B cell (primary cell): Measurements from ENCODE around the gene WNT9A. TPM values are rescaled to one million over a fixed set of nuclear protein-coding genes. Genes with fewer than 3 reads are reported as not detected.

Experiments used
- ATAC-seq: fragments of 200-7000 bp; cut with Tn5 transposase; one replicate; pipeline ENCODE4 v1.10.0; 2021; ENCODE audit warnings: low read depth, mild to moderate bottlenecking, moderate number of reproducible peaks, moderate library complexity
- CTCF ChIA-PET: fragments of 350-600 bp; sonication (Branson Sonifier 250); formaldehyde crosslinking; loops from one replicate; lab custom pipeline; 2021; ENCODE audit warnings: antibody characterized with exemption, inconsistent platforms; lab: Charles Lee
- POLR2A ChIA-PET: fragments of 350-600 bp; sonication (Branson Sonifier 250); formaldehyde crosslinking; loops from one replicate; lab custom pipeline; 2021; ENCODE audit warnings: antibody characterized with exemption; lab: Charles Lee
- DNase-seq: peaks from one replicate; pipeline ENCODE4 v3.0.0; 2013
- H2AFZ ChIP-seq: 2 replicates; pipeline ENCODE4 v1.6.1; 2012; ENCODE audit warnings: mild to moderate bottlenecking, low read depth, low read length; ENCODE audit not compliant: insufficient read depth, poor library complexity, severe bottlenecking
- H3K27ac ChIP-seq, 2 donors: 1 replicate in 1 of 2; 2 replicates in 1 of 2; pipeline ENCODE4 v1.5.1; 2012 to 2013; ENCODE audit warnings: low read length in 2 of 2, mild to moderate bottlenecking in 2 of 2, moderate library complexity in 1 of 2
- H3K27me3 ChIP-seq, 4 experiments: fragments of 200-600 bp in 1 of 4; sonication (generic) in 1 of 4; replicated peaks in 1 of 4; 1 replicate in 2 of 4; 2 replicates in 2 of 4; pipeline versions ENCODE4 v1.6.1 to v1.7.0; 2013 to 2016; ENCODE audit warnings: low read length in 3 of 4, mild to moderate bottlenecking in 2 of 4, mixed read lengths in 1 of 4, moderate library complexity in 1 of 4; ENCODE audit not compliant: insufficient read depth in 4 of 4, control insufficient read depth in 3 of 4; ENCODE audit errors: control extremely low read depth in 1 of 4
- H3K36me3 ChIP-seq, 2 experiments: replicated peaks in 1 of 2; 1 replicate in 1 of 2; 2 replicates in 1 of 2; pipeline versions ENCODE4 v1.6.1 to v1.7.1; 2013; ENCODE audit warnings: low read length in 1 of 2; ENCODE audit not compliant: insufficient read depth in 2 of 2, control insufficient read depth in 1 of 2; ENCODE audit errors: control extremely low read depth in 1 of 2, extremely low read depth in 1 of 2
- H3K4me1 ChIP-seq, 2 donors: fragments of 200-600 bp in 1 of 2; sonication (generic) in 1 of 2; 1 replicate in 1 of 2; 2 replicates in 1 of 2; pipeline versions ENCODE4 v1.5.1 to v1.6.1; 2013 to 2017; ENCODE audit warnings: low read length in 2 of 2; ENCODE audit not compliant: control insufficient read depth in 2 of 2, insufficient read depth in 2 of 2
- H3K4me2 ChIP-seq: replicated peaks from 2 replicates; pipeline ENCODE3; 2012; ENCODE audit warnings: mild to moderate bottlenecking, low read depth, low read length; ENCODE audit not compliant: poor library complexity, severe bottlenecking
- H3K4me3 ChIP-seq, 5 experiments: fragments of 200-600 bp in 1 of 5; sonication (generic) in 1 of 5; 1 replicate in 3 of 5; 2 replicates in 2 of 5; pipeline versions ENCODE4 v1.5.1 to v1.7.0; 2011 to 2016; ENCODE audit warnings: low read length in 4 of 5, mild to moderate bottlenecking in 4 of 5, low read depth in 2 of 5, control low read depth in 1 of 5, moderate library complexity in 1 of 5; ENCODE audit not compliant: insufficient read depth in 1 of 5; ENCODE audit errors: control extremely low read depth in 1 of 5, extremely low read depth in 1 of 5
- H3K79me2 ChIP-seq: fragments of 200-600 bp; sonication (generic); one replicate; pipeline ENCODE4 v1.6.0; 2016; ENCODE audit warnings: low read length; ENCODE audit not compliant: control insufficient read depth, insufficient read depth
- H3K9ac ChIP-seq: fragments of 200-600 bp; sonication (generic); 2 replicates; pipeline ENCODE4 v1.6.1; 2017; ENCODE audit warnings: mild to moderate bottlenecking, low read length, moderate library complexity
- H3K9me3 ChIP-seq, 3 donors: one replicate each; pipeline versions ENCODE4 v1.6.1 to v1.7.1; 2013; ENCODE audit warnings: low read length in 2 of 3; ENCODE audit not compliant: control insufficient read depth in 2 of 3, insufficient read depth in 1 of 3; ENCODE audit errors: control extremely low read depth in 1 of 3
- H4K20me1 ChIP-seq: 2 replicates; pipeline ENCODE4 v1.6.0; 2012; ENCODE audit warnings: mild to moderate bottlenecking, low read length; ENCODE audit not compliant: insufficient read depth, control insufficient read depth, poor library complexity, severe bottlenecking
- H3K27ac Mint-ChIP-seq: one replicate; pipeline ENCODE4 v1.8.0; 2021; ENCODE audit warnings: mixed read lengths
- H3K27me3 Mint-ChIP-seq: one replicate; pipeline ENCODE4 v1.8.0; 2021; ENCODE audit warnings: mixed read lengths
- H3K4me1 Mint-ChIP-seq: one replicate; pipeline ENCODE4 v1.8.0; 2021; ENCODE audit warnings: mixed read lengths
- H3K4me3 Mint-ChIP-seq: one replicate; pipeline ENCODE4 v1.8.0; 2021; ENCODE audit warnings: mixed read lengths
- H3K9me3 Mint-ChIP-seq: one replicate; pipeline ENCODE4 v1.8.0; 2022; ENCODE audit warnings: mixed read lengths; ENCODE audit not compliant: insufficient read depth
- EZH2 ChIP-seq: IDR thresholded peaks from 2 replicates; pipeline ENCODE4 v1.6.1; 2012; ENCODE audit warnings: borderline replicate concordance, low read depth, mild to moderate bottlenecking, moderate library complexity, low read length; ENCODE audit not compliant: insufficient read depth, poor library complexity, severe bottlenecking
- WGBS: methylation state at CpG from one replicate; pipeline ENCODE4 v1.1.5; 2013; ENCODE audit warnings: missing lambda C conversion rate; ENCODE audit not compliant: insufficient coverage; 5-methylcytosine and 5-hydroxymethylcytosine counted together
- intact Hi-C: fragments of 100-400 bp; cut with micrococcal nuclease; formaldehyde crosslinking; loops from one replicate; pipeline ENCODE4 v1.10.0; 2022
- polyA plus RNA-seq: library from polyadenylated mRNA; depleted of rRNA; stranded (reverse); fragments of >200 nt; gene quantifications from 2 replicates; pipeline ENCODE4 v1.2.3, GENCODE V29; 2012
- total RNA-seq, 2 donors: library from RNA; stranded (reverse); fragments of 120-200 nt in 1 of 2; gene quantifications; 1 replicate in 1 of 2; 2 replicates in 1 of 2; pipeline versions ENCODE4 v1.2.3 to v1.2.4, GENCODE V29; 2013 to 2022
- TF ChIP-seq, protein P1 (sequence below): fragments of 200-600 bp; IDR thresholded peaks from one replicate; pipeline ENCODE4 v1.8.0; 2022; ENCODE audit warnings: antibody characterized with exemption, mild to moderate bottlenecking

WNT9A gene
- total and polyA plus RNA-seq, 2 donors (not counting 1 experiment from before 2014, with no cell fraction given): 0.04 TPM; not detected in 1

DNA sequence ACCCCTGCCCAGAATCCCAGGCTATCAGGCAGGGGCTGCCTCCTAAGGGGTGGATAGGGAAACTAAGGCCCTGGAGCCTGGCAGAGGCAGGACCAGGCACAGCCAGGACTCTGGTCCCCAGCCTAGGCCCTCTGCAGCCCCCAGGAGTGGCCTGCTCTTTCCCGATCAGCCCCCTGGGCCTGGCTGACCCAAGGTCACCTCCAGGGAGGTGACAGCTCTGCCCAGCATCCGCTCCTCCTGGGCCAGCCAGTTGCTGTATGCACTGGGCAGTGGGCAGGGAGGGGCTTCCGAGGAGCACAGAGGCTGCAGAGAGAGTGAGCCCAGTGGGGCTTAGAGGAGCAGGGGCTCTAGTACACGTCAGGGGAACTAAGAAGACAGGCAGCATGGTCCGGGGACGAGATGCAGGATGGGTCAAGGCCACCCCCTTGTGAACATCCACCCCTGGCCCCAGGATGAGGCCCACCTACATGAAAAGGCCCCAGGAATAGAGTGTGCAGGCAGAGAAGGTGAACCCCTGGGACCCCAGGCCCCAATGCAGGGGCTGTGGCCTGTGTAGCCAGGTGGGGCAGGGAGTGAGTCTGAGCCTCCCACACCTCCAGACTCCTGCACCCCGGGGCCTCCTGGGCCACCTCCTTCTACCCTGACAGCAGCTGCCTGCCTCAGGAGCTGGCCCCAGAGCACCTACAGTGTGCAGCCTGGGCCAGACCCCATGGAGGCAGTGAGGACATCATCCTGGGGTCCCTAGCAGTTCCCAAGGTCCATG, 32.8 kb downstream of the WNT9A start:
- no peak for TF ChIP-seq EZH2
- TF ChIP-seq, protein P1, sequence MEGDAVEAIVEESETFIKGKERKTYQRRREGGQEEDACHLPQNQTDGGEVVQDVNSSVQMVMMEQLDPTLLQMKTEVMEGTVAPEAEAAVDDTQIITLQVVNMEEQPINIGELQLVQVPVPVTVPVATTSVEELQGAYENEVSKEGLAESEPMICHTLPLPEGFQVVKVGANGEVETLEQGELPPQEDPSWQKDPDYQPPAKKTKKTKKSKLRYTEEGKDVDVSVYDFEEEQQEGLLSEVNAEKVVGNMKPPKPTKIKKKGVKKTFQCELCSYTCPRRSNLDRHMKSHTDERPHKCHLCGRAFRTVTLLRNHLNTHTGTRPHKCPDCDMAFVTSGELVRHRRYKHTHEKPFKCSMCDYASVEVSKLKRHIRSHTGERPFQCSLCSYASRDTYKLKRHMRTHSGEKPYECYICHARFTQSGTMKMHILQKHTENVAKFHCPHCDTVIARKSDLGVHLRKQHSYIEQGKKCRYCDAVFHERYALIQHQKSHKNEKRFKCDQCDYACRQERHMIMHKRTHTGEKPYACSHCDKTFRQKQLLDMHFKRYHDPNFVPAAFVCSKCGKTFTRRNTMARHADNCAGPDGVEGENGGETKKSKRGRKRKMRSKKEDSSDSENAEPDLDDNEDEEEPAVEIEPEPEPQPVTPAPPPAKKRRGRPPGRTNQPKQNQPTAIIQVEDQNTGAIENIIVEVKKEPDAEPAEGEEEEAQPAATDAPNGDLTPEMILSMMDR: no peak
- no peaks in the 10 kb centered on the region for H3K9me3 Mint-ChIP-seq
- H3K36me3 ChIP-seq: no peaks in the 10 kb centered on the region
- H4K20me1 ChIP-seq: no peaks in the 10 kb centered on the region
- peaks cover 9% of the 10 kb centered on the region for H3K27me3 Mint-ChIP-seq
- H3K4me1 ChIP-seq: no peaks in the 10 kb centered on the region
- H3K4me1 Mint-ChIP-seq: no peaks in the 10 kb centered on the region
- no peak overlapping the region for H3K9ac ChIP-seq
- peaks cover 0 to 5% (median 0%) of the 10 kb centered on the region in 3 donors for H3K9me3 ChIP-seq
- no peak for ATAC-seq
- ChIA-PET CTCF (no interaction called here), POLR2A (no interaction called here)
- no peak overlapping the region for H3K27ac Mint-ChIP-seq
- no peak overlapping the region for H3K4me2 ChIP-seq
- no peaks in the 10 kb centered on the region for H3K27me3 ChIP-seq
- H3K79me2 ChIP-seq: no peaks in the 10 kb centered on the region
- no peak for DNase-seq
- no peak overlapping the region for H3K4me3 ChIP-seq
- no peak overlapping the region for H3K27ac ChIP-seq
- H3K4me3 Mint-ChIP-seq: no peak overlapping the region
- H2AFZ ChIP-seq: no peak overlapping the region
- intact Hi-C loops: no loop called here
- WGBS: 84% methylated on average over 7 of the region's 7 CpGs
